ENCODE measurements around the gene LCN15.

DNA sequence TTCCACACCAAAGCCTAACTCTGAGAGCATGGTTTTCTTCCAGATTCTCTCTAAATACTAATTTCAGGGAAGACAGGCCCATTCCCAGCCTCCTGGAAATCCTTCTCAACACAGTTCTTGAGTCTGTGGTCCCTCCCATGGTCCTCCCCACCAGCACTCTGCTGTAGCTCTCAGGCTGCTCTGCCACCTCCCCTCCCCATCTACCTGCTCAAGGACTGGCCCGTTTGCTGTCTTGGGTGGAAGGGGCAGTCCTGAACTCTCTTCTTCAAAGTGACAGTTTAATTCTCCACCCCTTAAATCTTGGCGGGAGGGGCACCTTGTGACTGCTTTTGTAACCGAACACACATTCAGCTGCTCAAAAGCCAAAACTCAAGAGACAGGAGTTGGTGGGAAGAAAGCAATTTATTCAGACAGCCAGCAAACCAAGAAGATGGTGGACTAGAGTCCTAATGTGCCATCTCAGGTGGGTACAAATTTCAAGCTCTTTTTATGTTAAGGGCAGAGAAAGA is 7.6 kb upstream of the LCN15 start:
- TF ChIP-seq POLR2A (IDR thresholded peaks at IDR 0.05) (no peak), POLR2AphosphoS5 (IDR thresholded peaks at IDR 0.05) (no peak)
- TF ChIP-seq, protein P1, sequence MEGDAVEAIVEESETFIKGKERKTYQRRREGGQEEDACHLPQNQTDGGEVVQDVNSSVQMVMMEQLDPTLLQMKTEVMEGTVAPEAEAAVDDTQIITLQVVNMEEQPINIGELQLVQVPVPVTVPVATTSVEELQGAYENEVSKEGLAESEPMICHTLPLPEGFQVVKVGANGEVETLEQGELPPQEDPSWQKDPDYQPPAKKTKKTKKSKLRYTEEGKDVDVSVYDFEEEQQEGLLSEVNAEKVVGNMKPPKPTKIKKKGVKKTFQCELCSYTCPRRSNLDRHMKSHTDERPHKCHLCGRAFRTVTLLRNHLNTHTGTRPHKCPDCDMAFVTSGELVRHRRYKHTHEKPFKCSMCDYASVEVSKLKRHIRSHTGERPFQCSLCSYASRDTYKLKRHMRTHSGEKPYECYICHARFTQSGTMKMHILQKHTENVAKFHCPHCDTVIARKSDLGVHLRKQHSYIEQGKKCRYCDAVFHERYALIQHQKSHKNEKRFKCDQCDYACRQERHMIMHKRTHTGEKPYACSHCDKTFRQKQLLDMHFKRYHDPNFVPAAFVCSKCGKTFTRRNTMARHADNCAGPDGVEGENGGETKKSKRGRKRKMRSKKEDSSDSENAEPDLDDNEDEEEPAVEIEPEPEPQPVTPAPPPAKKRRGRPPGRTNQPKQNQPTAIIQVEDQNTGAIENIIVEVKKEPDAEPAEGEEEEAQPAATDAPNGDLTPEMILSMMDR (IDR thresholded peaks at IDR 0.05) = no peak

All from gastroesophageal sphincter (tissue), 3 donors.